GM06990 (cell line): ENCODE data around the gene DEFB131A.
"Not testable (repeated sequence)": the region's sequence is repeated elsewhere in the genome, so short reads cannot be mapped to it uniquely, and the experiment has no call there.

Experiments
- DNase-seq: peaks from one replicate; pipeline ENCODE4 v3.0.0-alpha.2; 2011; ENCODE audit not compliant: insufficient read length; ENCODE audit errors: extremely low read depth
- H3K27me3 ChIP-seq: replicated peaks from 2 replicates; pipeline ENCODE4 v1.6.0; 2011; ENCODE audit warnings: low read length; ENCODE audit not compliant: control insufficient read depth, insufficient read depth
- H3K36me3 ChIP-seq: 2 replicates; pipeline ENCODE4 v1.5.1; 2011; ENCODE audit warnings: low read length; ENCODE audit not compliant: control insufficient read depth, insufficient read depth
- H3K4me3 ChIP-seq: replicated peaks from 2 replicates; pipeline ENCODE4 v1.5.1; 2011; ENCODE audit warnings: low read depth, mild to moderate bottlenecking, control low read depth, low read length
- CTCF ChIP-seq: IDR thresholded peaks from 2 replicates; pipeline ENCODE4 v1.5.1; 2011; ENCODE audit warnings: low read length, control low read depth, mild to moderate bottlenecking, inconsistent platforms; ENCODE audit not compliant: insufficient read depth, poor library complexity, severe bottlenecking

DEFB131A gene

DNA sequence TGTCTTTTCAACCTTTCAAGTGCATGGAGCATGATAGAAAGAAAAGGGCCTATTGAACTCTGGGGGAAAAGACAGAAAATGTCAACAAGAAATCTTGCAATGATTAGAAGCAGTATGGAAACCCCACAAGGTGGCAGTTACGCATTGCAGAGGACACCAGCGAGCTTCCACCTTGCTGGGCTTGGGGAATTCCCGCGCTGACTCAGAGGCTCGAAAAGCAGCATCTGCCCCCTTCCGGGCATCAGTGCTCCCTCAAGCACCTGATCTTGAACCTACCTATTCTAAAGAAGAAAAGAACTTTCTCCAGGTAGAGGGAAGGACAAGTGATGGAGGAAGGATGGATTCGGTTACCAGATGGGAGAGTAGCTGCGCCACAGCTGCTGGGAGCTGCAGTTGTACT, 35.3 kb downstream of the DEFB131A start:
- H3K36me3 ChIP-seq, H3K4me3 ChIP-seq, DNase-seq, H3K27me3 ChIP-seq: not testable (repeated sequence)
- TF ChIP-seq CTCF, result peak; percentile 14

DNA sequence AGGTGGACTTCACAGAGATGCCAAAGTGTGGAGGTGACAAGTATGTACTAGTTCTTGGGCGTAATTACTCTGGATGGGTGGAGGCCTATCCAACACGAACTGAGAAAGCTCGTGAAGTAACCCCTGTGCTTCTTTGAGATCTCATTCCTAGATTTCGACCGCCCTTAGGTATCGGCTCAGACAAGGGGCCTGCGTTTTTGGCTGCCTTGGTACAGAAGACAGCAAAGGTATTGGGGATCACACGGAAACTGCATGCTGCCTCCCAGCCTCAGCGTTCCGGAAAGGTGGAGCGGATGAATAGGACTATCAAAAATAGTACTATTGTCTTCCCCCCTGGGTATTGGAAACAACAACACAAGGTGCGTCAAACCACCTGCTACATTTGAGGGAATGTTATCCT, 35.9 kb downstream of the DEFB131A start:
- not testable (repeated sequence) for DNase-seq, H3K4me3 ChIP-seq

GRCh38 chr4:9482871-9483270, 38.7 kb downstream of the DEFB131A start:
- H3K4me3 ChIP-seq, DNase-seq, H3K27me3 ChIP-seq, H3K36me3 ChIP-seq: not testable (repeated sequence)

More for the DNA sequence above, 35.9 kb downstream of the DEFB131A start:
- not testable (repeated sequence) for H3K36me3 ChIP-seq, H3K27me3 ChIP-seq

- H3K36me3 ChIP-seq, H3K4me3 ChIP-seq, H3K27me3 ChIP-seq, DNase-seq: not testable (repeated sequence)
Observed at GRCh38 chr4:9483682-9484081, 39.5 kb downstream of the DEFB131A start.

GRCh38 chr4:9486880-9487279, 42.7 kb downstream of the DEFB131A start:
- DNase-seq, H3K27me3 ChIP-seq, H3K4me3 ChIP-seq, H3K36me3 ChIP-seq: not testable (repeated sequence)

DNA sequence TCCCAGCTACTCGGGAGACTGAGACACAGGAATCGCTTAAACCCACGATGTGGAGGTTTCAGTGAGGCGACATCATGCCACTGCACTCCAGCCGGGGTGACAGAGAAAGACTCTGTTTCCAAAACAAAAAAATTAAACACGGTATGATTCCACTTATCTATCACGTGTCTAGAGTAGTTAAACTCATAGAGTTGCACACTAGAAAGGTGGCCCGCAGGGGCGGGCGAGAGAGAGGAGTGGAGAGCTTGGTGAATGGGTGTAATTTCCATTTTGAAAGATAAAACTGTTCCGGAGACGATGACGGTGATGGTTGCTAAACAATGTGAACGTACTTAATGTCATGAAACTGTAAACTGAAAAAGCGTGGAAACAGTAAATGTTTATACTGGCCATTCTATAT, 44.6 kb downstream of the DEFB131A start:
- not testable (repeated sequence) for DNase-seq, H3K36me3 ChIP-seq, H3K27me3 ChIP-seq, H3K4me3 ChIP-seq

DNA sequence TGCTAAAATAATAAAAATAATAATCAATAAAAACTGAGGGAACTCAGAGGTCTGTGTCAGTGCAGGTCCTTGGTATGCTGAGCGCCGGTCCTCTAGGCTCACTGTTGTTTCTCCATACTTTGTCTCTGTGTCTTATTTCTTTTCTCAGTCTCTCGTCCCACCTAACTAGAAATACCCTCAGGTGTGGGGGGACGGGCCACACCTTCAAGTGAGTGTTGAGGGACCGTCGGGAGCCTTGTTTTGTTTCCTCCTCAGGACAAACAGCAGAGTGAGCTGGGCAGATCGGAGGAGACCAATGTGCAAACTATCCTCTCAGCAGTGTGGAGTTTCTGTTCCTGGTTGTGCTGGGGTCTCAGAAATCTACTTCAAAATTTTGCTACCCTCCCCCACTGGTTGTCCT, 46.3 kb downstream of the DEFB131A start:
- not testable (repeated sequence) for DNase-seq, H3K27me3 ChIP-seq, H3K36me3 ChIP-seq, H3K4me3 ChIP-seq

DNA sequence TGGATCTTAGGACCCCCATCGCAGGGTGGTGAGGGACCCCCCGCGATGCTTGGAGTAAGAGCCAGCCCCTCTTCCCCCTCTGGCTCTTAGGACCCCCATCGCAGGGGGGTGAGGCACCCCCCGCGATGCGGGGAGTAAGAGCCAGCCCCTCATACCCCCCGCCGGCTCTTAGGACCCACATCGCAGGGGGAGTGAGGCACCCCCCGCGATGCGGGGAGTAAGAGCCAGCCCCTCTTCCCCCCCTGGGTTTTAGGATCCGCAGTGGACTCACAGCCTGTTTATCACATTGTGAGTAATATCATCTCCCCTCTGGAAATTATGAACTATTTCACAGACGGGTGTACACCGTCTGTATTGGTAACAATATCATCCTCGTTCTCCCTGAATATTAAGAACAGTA, 46.8 kb downstream of the DEFB131A start:
- not testable (repeated sequence) for H3K27me3 ChIP-seq, H3K36me3 ChIP-seq, DNase-seq, H3K4me3 ChIP-seq

DNA sequence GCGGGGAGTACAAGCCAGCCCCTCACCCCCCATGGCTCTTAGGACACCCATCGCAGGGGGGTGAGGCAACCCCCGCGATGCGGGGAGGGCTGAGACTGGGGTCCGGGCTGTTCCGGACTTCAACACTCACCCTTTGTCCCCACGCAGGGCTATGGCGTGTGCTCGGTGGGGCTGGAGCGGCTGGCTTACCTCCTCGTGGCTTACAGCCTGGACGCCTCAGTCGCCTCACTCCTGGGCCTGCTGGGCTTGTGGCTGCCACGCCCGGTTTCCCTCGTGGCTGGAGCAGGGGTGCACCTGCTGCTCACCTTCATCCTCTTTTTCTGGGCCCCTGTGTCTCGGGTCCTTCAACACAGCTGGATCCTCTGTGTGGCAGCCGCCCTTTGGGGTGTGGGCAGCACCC, 49.4 kb downstream of the DEFB131A start:
- H3K4me3 ChIP-seq, H3K27me3 ChIP-seq, DNase-seq, H3K36me3 ChIP-seq: not testable (repeated sequence)

GRCh38 chr4:9494256-9495035, 50.2 kb downstream of the DEFB131A start:
- H3K27me3 ChIP-seq, DNase-seq, H3K36me3 ChIP-seq, H3K4me3 ChIP-seq: not testable (repeated sequence)
